ENCODE data around the gene RAB3IP. TPM values are rescaled to one million over a fixed set of nuclear protein-coding genes. Genes with fewer than 3 reads are reported as not detected.

The RAB3IP gene
- total RNA-seq, 1 experiment from 2014 or later = 30.3 TPM

GRCh38 chr12:69694123-69694522 is 44.5 kb upstream of the RAB3IP start:
- Histone ChIP-seq H3F3A (ENCODE audit: insufficient read depth, low read depth) (peaks cover 6% of the 10 kb centered on the region; the same call in 1 of the 2 replicates), H3K36me3 (ENCODE audit: low read depth) (no peaks in the 10 kb centered on the region), H3K4me2 (no peak overlapping the region), H3K79me2 (ENCODE audit: low read depth) (no peaks in the 10 kb centered on the region), H3K9me2 (ENCODE audit: insufficient read depth) (no peaks in the 10 kb centered on the region), H3K4me1 (replicated peaks; ENCODE audit: insufficient read depth) (peaks cover 6% of the 10 kb centered on the region), H3K9me3 (ENCODE audit: insufficient read depth, low read depth) (no peaks in the 10 kb centered on the region), H3K27me3 (ENCODE audit: insufficient read depth, low read depth) (no peaks in the 10 kb centered on the region), H4K20me1 (ENCODE audit: insufficient read depth) (no peaks in the 10 kb centered on the region), H3K27ac (no peak overlapping the region), H2AFZ (no peak overlapping the region), H3K4me3 (no peak overlapping the region)
- TF ChIP-seq EZH2 (IDR thresholded peaks at IDR 0.05; ENCODE audit: low read depth) = no peak
- TF ChIP-seq, protein P1, sequence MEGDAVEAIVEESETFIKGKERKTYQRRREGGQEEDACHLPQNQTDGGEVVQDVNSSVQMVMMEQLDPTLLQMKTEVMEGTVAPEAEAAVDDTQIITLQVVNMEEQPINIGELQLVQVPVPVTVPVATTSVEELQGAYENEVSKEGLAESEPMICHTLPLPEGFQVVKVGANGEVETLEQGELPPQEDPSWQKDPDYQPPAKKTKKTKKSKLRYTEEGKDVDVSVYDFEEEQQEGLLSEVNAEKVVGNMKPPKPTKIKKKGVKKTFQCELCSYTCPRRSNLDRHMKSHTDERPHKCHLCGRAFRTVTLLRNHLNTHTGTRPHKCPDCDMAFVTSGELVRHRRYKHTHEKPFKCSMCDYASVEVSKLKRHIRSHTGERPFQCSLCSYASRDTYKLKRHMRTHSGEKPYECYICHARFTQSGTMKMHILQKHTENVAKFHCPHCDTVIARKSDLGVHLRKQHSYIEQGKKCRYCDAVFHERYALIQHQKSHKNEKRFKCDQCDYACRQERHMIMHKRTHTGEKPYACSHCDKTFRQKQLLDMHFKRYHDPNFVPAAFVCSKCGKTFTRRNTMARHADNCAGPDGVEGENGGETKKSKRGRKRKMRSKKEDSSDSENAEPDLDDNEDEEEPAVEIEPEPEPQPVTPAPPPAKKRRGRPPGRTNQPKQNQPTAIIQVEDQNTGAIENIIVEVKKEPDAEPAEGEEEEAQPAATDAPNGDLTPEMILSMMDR (conservative IDR thresholded peaks at IDR 0.05) = no peak
- no TSS peak for BruUV-seq (replicated peaks)
- ChIA-PET CTCF (no interaction called here), POLR2A (ENCODE audit: unreplicated experiment) (no interaction called here)
- intact Hi-C loops (cut with micrococcal nuclease; ENCODE audit: unreplicated experiment) = no loop called here
- no peak for DNase-seq

DNA sequence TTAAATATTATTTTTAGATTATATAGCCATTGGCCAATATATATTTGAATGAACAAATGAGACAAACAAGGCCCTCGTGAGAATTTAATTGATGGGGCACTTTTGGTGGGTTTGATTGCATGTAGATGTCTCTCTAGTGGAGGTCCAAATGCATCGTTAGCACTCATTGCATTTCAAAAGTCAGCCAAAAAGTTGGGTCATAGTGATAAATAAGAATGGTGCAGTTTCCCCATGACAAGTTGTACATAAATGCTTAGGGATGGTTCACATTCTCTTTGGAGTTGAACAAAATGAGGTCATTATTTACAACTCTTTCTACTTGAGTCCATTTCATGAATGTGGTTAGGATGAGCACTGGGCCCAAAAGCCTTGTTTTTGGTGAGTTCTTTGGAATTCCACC is 40.6 kb upstream of the RAB3IP start:
- no peaks in the 10 kb centered on the region for H3K4me1 ChIP-seq (replicated peaks; ENCODE audit: insufficient read depth)
- DNase-seq = no peak
- H4K20me1 ChIP-seq (ENCODE audit: insufficient read depth) = no peaks in the 10 kb centered on the region
- BruUV-seq (replicated peaks) = no TSS peak
- no peak for TF ChIP-seq EZH2 (IDR thresholded peaks at IDR 0.05; ENCODE audit: low read depth)
- TF ChIP-seq, protein P1 (conservative IDR thresholded peaks at IDR 0.05) = no peak
- no peaks in the 10 kb centered on the region for H3K9me2 ChIP-seq (ENCODE audit: insufficient read depth)
- H3K4me3 ChIP-seq = no peak overlapping the region
- H3F3A ChIP-seq (ENCODE audit: insufficient read depth, low read depth) = no peaks in the 10 kb centered on the region
- H3K36me3 ChIP-seq (ENCODE audit: low read depth) = no peaks in the 10 kb centered on the region
- H2AFZ ChIP-seq = no peak overlapping the region
- no peaks in the 10 kb centered on the region for H3K27me3 ChIP-seq (ENCODE audit: insufficient read depth, low read depth)
- CTCF ChIA-PET = no interaction called here
- POLR2A ChIA-PET (ENCODE audit: unreplicated experiment) = no interaction called here
- no peak overlapping the region for H3K27ac ChIP-seq
- no peaks in the 10 kb centered on the region for H3K9me3 ChIP-seq (ENCODE audit: insufficient read depth, low read depth)
- no peak overlapping the region for H3K4me2 ChIP-seq
- intact Hi-C loops (cut with micrococcal nuclease; ENCODE audit: unreplicated experiment) = no loop called here
- H3K79me2 ChIP-seq (ENCODE audit: low read depth) = no peaks in the 10 kb centered on the region

- Histone ChIP-seq H3K27me3 (ENCODE audit: insufficient read depth, low read depth) (no peaks in the 10 kb centered on the region), H3K4me1 (replicated peaks; ENCODE audit: insufficient read depth) (no peaks in the 10 kb centered on the region), H3K36me3 (ENCODE audit: low read depth) (no peaks in the 10 kb centered on the region), H3K79me2 (ENCODE audit: low read depth) (no peaks in the 10 kb centered on the region), H3K4me2 (no peak within 1 kb of the TSS), H3F3A (ENCODE audit: insufficient read depth, low read depth) (no peaks in the 10 kb centered on the region), H4K20me1 (ENCODE audit: insufficient read depth) (no peaks in the 10 kb centered on the region), H3K9me3 (ENCODE audit: insufficient read depth, low read depth) (no peaks in the 10 kb centered on the region), H3K9me2 (ENCODE audit: insufficient read depth) (no peaks in the 10 kb centered on the region), H3K27ac (no peak within 1 kb of the TSS), H2AFZ (no peak within 1 kb of the TSS), H3K4me3 (no peak within 1 kb of the TSS)
- BruUV-seq (replicated peaks) = no TSS peak
- intact Hi-C loops (cut with micrococcal nuclease; ENCODE audit: unreplicated experiment) = no loop called here
- POLR2A ChIA-PET (ENCODE audit: unreplicated experiment) = no interaction called here
- CTCF ChIA-PET = no interaction called here
- DNase-seq = no peak
- TF ChIP-seq EZH2 (IDR thresholded peaks at IDR 0.05; ENCODE audit: low read depth) = no peak
- TF ChIP-seq, protein P1 (conservative IDR thresholded peaks at IDR 0.05) = no peak
Observed at GRCh38 chr12:69698769-69699540, 39.7 kb upstream of the RAB3IP start, which contains the start of gene BEST3. Gene BEST3, minus strand, starts transcription at chr12:69699303. Its CDS starts 1,505 bp downstream, at chr12:69697798.

Measured in PC-9 (cell line).